ENCODE results near the gene ACTR3.
"Not testable (repeated sequence)": the region's sequence is repeated elsewhere in the genome, so short reads cannot be mapped to it uniquely, and the experiment has no call there.

ACTR3 gene

GRCh38 chr2:113889471-113890252 is at the start of gene ACTR3:
TSS of gene ACTR3 (plus strand) at chr2:113890089. CDS start at chr2:113890280, 191 bp downstream.
- DNase-seq (ENCODE audit: low read depth in 2 of 2): peak; percentile 98

DNA sequence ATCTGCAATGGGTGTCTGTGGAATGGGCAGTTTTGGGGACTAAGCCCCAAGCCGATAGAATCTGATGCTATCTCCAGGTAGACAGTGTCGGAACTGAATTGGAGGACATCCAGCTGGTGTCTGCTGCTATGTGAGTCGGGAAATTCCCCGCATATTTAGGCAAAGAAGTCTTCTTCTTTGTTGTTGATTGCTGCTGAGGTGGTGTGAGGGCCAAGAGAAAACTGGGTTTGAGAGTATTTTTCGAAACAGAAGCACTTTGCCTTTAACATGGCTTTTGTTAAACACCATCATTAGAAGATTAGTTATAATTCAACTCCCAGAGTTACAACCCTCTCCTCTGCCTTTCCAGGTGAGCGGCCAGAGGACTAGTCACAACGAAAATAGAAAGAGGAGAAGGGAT is 49.4 kb upstream of the ACTR3 start:
- DNase-seq (ENCODE audit: low read depth in 2 of 2): no peak

DNA sequence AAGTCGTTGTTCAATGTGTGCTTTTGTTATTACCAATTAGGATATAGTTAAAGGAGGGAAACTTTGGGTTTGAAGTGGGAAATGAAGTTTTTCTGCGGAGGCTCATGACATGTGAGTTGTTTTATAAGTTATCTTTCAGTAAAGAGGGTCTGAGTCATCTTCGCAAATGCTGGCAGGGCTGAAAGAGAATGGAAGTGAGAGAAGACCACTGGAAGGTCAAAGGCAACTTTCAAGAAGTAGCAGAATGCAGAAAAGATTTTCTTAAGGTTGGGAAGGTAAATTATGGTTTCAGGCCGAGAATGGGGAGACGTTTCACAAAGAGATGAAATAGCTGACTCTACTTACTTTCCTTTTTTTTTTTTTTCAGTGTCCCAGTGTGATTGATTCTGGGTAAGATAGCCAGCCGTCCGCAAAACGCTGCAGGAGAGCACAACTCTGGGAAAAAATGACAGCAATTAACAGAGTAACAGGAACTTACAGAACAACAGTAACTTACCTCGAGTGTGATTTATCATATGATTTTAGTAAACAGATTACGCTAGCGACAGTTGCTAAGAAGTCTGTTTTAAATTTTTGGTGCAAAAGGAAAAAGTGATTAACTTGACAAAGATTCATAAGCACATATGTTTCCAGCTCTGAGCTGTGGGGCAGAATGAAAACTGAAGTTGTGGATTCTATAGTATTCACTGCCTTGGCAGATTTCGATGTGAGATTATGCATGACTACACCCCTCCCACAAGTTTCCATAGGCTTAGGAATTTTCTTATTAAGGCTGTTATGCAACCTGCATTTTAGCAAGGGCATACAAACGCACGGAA is 46.8 kb upstream of the ACTR3 start:
- peak; percentile 33 to 44 for DNase-seq (ENCODE audit: low read depth in 2 of 2)

DNA sequence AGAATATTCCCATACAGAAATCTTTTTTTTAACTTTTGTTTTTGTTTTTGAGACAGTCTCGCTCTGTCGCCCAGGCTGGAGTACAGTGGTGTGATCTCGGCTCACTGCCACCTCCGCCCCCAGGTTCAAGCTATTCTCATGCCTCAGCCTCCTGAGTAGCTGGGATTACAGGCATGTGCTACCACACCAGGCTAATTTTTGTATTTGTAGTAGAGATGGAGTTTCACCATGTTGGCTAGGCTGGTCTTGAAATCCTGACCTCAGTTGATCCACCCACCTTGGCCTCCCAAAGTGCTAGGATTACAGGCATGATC is 46.2 kb upstream of the ACTR3 start:
- not testable (repeated sequence) for DNase-seq (ENCODE audit: low read depth in 2 of 2)

- no peak for DNase-seq (ENCODE audit: low read depth in 2 of 2)
Measured at GRCh38 chr2:113845261-113845660, 44.6 kb upstream of the ACTR3 start.

- DNase-seq (ENCODE audit: low read depth in 2 of 2): not testable (repeated sequence)
Measured at GRCh38 chr2:113845796-113846195, 44.1 kb upstream of the ACTR3 start.

- DNase-seq (ENCODE audit: low read depth in 2 of 2): no peak
Measured at GRCh38 chr2:113846429-113846828, 43.5 kb upstream of the ACTR3 start.

DNA sequence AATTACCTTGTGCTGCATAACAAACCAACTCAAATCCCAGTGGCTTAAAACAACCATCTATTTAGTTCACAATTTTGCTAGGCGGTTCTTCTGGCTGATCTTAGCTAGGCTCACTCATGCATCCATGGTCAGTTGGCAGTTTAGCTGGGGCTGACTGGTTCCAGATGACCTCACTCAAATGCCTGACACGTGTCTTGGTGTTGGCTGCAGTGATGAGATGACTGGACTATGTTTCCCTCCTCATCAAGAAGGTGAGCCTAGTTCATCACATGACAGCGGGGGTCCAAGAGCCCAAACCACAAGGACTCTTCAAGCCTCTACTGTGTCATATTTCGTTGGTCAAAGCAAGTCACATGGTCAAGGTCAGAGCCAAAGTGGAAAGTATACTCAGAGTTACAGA is 42.7 kb upstream of the ACTR3 start:
- DNase-seq (ENCODE audit: low read depth in 2 of 2): no peak

GRCh38 chr2:113848758-113849415 is 41.0 kb upstream of the ACTR3 start:
- DNase-seq (ENCODE audit: low read depth in 2 of 2): no peak

- no peak for DNase-seq (ENCODE audit: low read depth in 2 of 2)
Measured at GRCh38 chr2:113850687-113851086, 39.2 kb upstream of the ACTR3 start.

DNA sequence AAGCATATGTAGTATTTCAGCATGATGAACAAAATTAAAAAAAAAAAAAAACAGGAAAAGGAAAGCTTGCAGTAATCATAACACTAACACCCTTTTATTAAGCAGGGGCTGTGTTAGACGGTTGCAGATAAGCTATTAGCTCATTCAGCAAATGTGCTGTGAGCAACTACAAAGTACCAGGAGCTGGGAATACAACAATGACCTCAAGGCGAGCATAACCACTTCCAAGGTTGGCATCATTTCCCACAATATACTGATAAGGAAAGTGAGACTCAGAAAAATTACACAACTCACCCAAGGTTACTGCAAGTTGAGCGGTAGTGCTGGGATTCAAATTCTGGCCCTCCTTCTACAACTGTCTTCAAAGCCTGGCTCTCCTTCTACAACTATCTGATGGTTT is 38.2 kb upstream of the ACTR3 start:
- no peak for DNase-seq (ENCODE audit: low read depth in 2 of 2)

- no peak for DNase-seq (ENCODE audit: low read depth in 2 of 2)
Measured at GRCh38 chr2:113854208-113854607, 35.7 kb upstream of the ACTR3 start.

- DNase-seq (ENCODE audit: low read depth in 2 of 2): no peak
Measured at GRCh38 chr2:113854970-113855740, 34.7 kb upstream of the ACTR3 start.

- no peak for DNase-seq (ENCODE audit: low read depth in 2 of 2)
Measured at GRCh38 chr2:113857464-113857863, 32.4 kb upstream of the ACTR3 start.

DNA sequence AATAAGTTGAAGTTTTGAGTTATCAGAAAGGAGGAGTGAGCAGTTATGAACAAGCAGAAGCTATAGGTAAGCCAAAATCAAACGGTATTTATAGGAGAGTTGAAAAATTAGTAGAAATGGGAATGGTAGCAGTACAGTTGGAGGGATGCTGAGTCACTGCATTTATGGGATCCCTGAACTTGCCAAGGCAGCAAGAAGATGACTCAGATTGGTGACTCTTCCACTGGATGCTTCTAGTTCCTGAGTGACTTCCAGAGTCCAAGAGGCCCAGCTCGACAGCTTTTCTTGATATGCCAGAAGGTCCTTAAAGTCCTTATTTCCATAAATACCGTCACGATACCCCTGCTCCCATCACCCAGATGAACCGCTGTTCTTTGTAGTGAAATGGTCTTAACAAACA is 31.1 kb upstream of the ACTR3 start:
- peak; percentile 37 to 39 for DNase-seq (ENCODE audit: low read depth in 2 of 2)

- no peak for DNase-seq (ENCODE audit: low read depth in 2 of 2)
Measured at GRCh38 chr2:113861740-113862139, 28.1 kb upstream of the ACTR3 start.

DNA sequence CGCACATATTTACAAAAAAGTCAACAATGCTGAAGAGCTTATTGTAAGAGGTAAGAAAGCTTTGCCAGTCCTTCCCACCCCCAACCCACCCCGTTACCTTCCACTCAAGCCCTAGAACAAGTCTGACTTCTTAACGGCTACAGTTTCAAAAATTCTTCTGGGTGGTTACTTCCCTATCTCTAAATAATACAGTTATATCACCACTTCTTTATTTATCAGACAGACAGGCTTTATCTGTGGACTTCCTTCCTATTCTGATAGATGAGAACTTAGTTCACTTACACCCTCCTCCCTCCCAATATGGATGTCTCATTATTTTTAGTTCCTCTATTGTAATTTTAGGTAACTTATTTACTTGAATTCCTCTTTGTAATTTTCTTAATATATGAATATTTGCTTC is 26.7 kb upstream of the ACTR3 start:
- DNase-seq (ENCODE audit: low read depth in 2 of 2): no peak

GRCh38 chr2:113867571-113867970 is 22.3 kb upstream of the ACTR3 start:
- DNase-seq (ENCODE audit: low read depth in 2 of 2): no peak

DNA sequence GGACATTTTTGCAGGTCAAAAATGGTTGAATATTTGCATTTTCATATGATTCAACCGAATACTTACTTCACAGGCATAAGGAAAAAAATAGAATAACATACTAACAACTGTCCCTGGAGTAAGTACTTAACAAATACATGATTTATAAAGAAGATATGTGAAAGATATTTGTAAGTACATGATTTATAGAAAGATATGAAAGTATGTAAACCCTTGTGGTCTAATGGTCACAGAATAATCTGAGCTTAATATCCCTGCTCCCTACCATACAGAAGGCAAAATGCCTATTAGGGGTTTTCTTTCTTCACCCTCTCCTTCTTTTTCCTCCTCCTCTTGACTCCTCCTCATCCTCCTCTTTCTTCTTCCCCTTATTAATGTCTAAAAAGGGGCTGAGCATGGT is 20.6 kb upstream of the ACTR3 start:
- DNase-seq (ENCODE audit: low read depth in 2 of 2): no peak

GRCh38 chr2:113872201-113872600 is 17.7 kb upstream of the ACTR3 start:
- no peak for DNase-seq (ENCODE audit: low read depth in 2 of 2)

DNA sequence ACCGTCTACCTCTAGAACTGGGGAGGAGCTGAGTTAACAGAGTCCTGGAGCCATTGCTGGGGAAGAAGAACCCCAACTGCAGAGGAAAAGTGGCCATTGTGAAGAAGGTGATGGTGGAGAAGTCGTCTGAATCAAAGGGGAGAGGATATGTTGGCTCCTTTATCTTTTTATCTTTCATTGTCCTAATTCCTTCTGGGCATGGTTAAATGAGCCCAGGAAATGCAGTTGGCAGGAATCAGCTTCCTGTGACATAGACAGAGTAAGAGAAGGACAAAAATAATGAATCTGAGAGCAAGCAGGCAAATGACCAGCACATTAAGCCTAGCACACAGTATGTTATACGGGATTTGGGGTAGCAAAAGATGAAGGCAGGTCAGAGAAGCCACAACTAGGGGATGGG is 16.0 kb upstream of the ACTR3 start:
- no peak for DNase-seq (ENCODE audit: low read depth in 2 of 2)

GRCh38 chr2:113875135-113875534 is 14.8 kb upstream of the ACTR3 start:
- no peak for DNase-seq (ENCODE audit: low read depth in 2 of 2)
